ENCODE data around the gene KCTD16.

KCTD16 gene

GRCh38 chr5:144209361-144209760 is 38.7 kb downstream of the KCTD16 start:
- no peak overlapping the region for H3K27ac ChIP-seq (ENCODE audit: low read depth, low read length)
- H3K4me3 ChIP-seq (ENCODE audit: low read depth, low read length): no peak overlapping the region
- no peak overlapping the region for H3K9ac ChIP-seq (ENCODE audit: low read length)
- no peaks in the 10 kb centered on the region for H3K9me3 ChIP-seq (ENCODE audit: control insufficient read depth, insufficient read depth, low read depth, low read length)
- no peaks in the 10 kb centered on the region for H3K36me3 ChIP-seq (ENCODE audit: control insufficient read depth, insufficient read depth, low read length)
- H3K4me1 ChIP-seq (ENCODE audit: control insufficient read depth, insufficient read depth, low read length): no peaks in the 10 kb centered on the region; the same call in 1 of the 2 replicates
- H3K27me3 ChIP-seq (ENCODE audit: control insufficient read depth, insufficient read depth, low read length): peaks cover 31% of the 10 kb centered on the region

- Histone ChIP-seq H3K27me3 (ENCODE audit: control insufficient read depth, insufficient read depth, low read length) (peaks cover 18% of the 10 kb centered on the region), H3K9ac (ENCODE audit: low read length) (no peak overlapping the region), H3K4me3 (ENCODE audit: low read depth, low read length) (no peak overlapping the region), H3K36me3 (ENCODE audit: control insufficient read depth, insufficient read depth, low read length) (no peaks in the 10 kb centered on the region), H3K9me3 (ENCODE audit: control insufficient read depth, insufficient read depth, low read depth, low read length) (no peaks in the 10 kb centered on the region), H3K4me1 (ENCODE audit: control insufficient read depth, insufficient read depth, low read length) (no peaks in the 10 kb centered on the region; the same call in 1 of the 2 replicates), H3K27ac (ENCODE audit: low read depth, low read length) (no peak overlapping the region)
Measured at GRCh38 chr5:144210655-144211054, 40.0 kb downstream of the KCTD16 start.

- H3K36me3 ChIP-seq (ENCODE audit: control insufficient read depth, insufficient read depth, low read length): no peaks in the 10 kb centered on the region
- H3K4me3 ChIP-seq (ENCODE audit: low read depth, low read length): no peak overlapping the region
- H3K9me3 ChIP-seq (ENCODE audit: control insufficient read depth, insufficient read depth, low read depth, low read length): no peaks in the 10 kb centered on the region
- no peak overlapping the region for H3K27ac ChIP-seq (ENCODE audit: low read depth, low read length)
- H3K27me3 ChIP-seq (ENCODE audit: control insufficient read depth, insufficient read depth, low read length): no peaks in the 10 kb centered on the region
- H3K4me1 ChIP-seq (ENCODE audit: control insufficient read depth, insufficient read depth, low read length): no peaks in the 10 kb centered on the region
- no peak overlapping the region for H3K9ac ChIP-seq (ENCODE audit: low read length)
Measured at GRCh38 chr5:144219869-144220268, 49.2 kb downstream of the KCTD16 start.

GRCh38 chr5:144227363-144227999 is 56.8 kb downstream of the KCTD16 start:
- Histone ChIP-seq H3K4me1 (ENCODE audit: control insufficient read depth, insufficient read depth, low read length) (no peaks in the 10 kb centered on the region), H3K27ac (ENCODE audit: low read depth, low read length) (no peak overlapping the region), H3K9ac (ENCODE audit: low read length) (no peak overlapping the region), H3K4me3 (ENCODE audit: low read depth, low read length) (no peak overlapping the region), H3K36me3 (ENCODE audit: control insufficient read depth, insufficient read depth, low read length) (no peaks in the 10 kb centered on the region), H3K27me3 (ENCODE audit: control insufficient read depth, insufficient read depth, low read length) (no peaks in the 10 kb centered on the region), H3K9me3 (ENCODE audit: control insufficient read depth, insufficient read depth, low read depth, low read length) (no peaks in the 10 kb centered on the region)

GRCh38 chr5:144230806-144231205 is 60.1 kb downstream of the KCTD16 start:
- H3K27me3 ChIP-seq (ENCODE audit: control insufficient read depth, insufficient read depth, low read length): no peaks in the 10 kb centered on the region
- no peaks in the 10 kb centered on the region for H3K36me3 ChIP-seq (ENCODE audit: control insufficient read depth, insufficient read depth, low read length)
- no peak overlapping the region for H3K4me3 ChIP-seq (ENCODE audit: low read depth, low read length)
- H3K4me1 ChIP-seq (ENCODE audit: control insufficient read depth, insufficient read depth, low read length): no peaks in the 10 kb centered on the region
- H3K27ac ChIP-seq (ENCODE audit: low read depth, low read length): no peak overlapping the region
- no peaks in the 10 kb centered on the region for H3K9me3 ChIP-seq (ENCODE audit: control insufficient read depth, insufficient read depth, low read depth, low read length)
- H3K9ac ChIP-seq (ENCODE audit: low read length): no peak overlapping the region

- no peak overlapping the region for H3K9ac ChIP-seq (ENCODE audit: low read length)
Measured at GRCh38 chr5:144232285-144232684, 61.6 kb downstream of the KCTD16 start.

GRCh38 chr5:144236499-144236898 is 65.8 kb downstream of the KCTD16 start:
- Histone ChIP-seq H3K9ac (ENCODE audit: low read length) (no peak overlapping the region), H3K27me3 (ENCODE audit: control insufficient read depth, insufficient read depth, low read length) (no peaks in the 10 kb centered on the region)

More at GRCh38 chr5:144232285-144232684, 61.6 kb downstream of the KCTD16 start:
- H3K9me3 ChIP-seq (ENCODE audit: control insufficient read depth, insufficient read depth, low read depth, low read length): no peaks in the 10 kb centered on the region
- no peak overlapping the region for H3K4me3 ChIP-seq (ENCODE audit: low read depth, low read length)
- no peak overlapping the region for H3K27ac ChIP-seq (ENCODE audit: low read depth, low read length)
- H3K4me1 ChIP-seq (ENCODE audit: control insufficient read depth, insufficient read depth, low read length): no peaks in the 10 kb centered on the region
- H3K36me3 ChIP-seq (ENCODE audit: control insufficient read depth, insufficient read depth, low read length): no peaks in the 10 kb centered on the region
- no peaks in the 10 kb centered on the region for H3K27me3 ChIP-seq (ENCODE audit: control insufficient read depth, insufficient read depth, low read length)

GRCh38 chr5:144237851-144238250 is 67.2 kb downstream of the KCTD16 start:
- H3K9me3 ChIP-seq (ENCODE audit: control insufficient read depth, insufficient read depth, low read depth, low read length): no peaks in the 10 kb centered on the region
- peaks cover 12% of the 10 kb centered on the region; the same call in 1 of the 2 replicates for H3K4me1 ChIP-seq (ENCODE audit: control insufficient read depth, insufficient read depth, low read length)
- no peaks in the 10 kb centered on the region for H3K27me3 ChIP-seq (ENCODE audit: control insufficient read depth, insufficient read depth, low read length)
- H3K9ac ChIP-seq (ENCODE audit: low read length): no peak overlapping the region
- H3K27ac ChIP-seq (ENCODE audit: low read depth, low read length): no peak overlapping the region
- H3K4me3 ChIP-seq (ENCODE audit: low read depth, low read length): no peak overlapping the region
- no peaks in the 10 kb centered on the region for H3K36me3 ChIP-seq (ENCODE audit: control insufficient read depth, insufficient read depth, low read length)

More at GRCh38 chr5:144236499-144236898, 65.8 kb downstream of the KCTD16 start:
- Histone ChIP-seq H3K27ac (ENCODE audit: low read depth, low read length) (no peak overlapping the region), H3K36me3 (ENCODE audit: control insufficient read depth, insufficient read depth, low read length) (no peaks in the 10 kb centered on the region), H3K9me3 (ENCODE audit: control insufficient read depth, insufficient read depth, low read depth, low read length) (no peaks in the 10 kb centered on the region), H3K4me1 (ENCODE audit: control insufficient read depth, insufficient read depth, low read length) (peaks cover 12% of the 10 kb centered on the region; the same call in 1 of the 2 replicates), H3K4me3 (ENCODE audit: low read depth, low read length) (no peak overlapping the region)

- Histone ChIP-seq H3K27me3 (ENCODE audit: control insufficient read depth, insufficient read depth, low read length) (no peaks in the 10 kb centered on the region), H3K4me1 (ENCODE audit: control insufficient read depth, insufficient read depth, low read length) (peaks cover 8% of the 10 kb centered on the region), H3K4me3 (ENCODE audit: low read depth, low read length) (no peak overlapping the region), H3K36me3 (ENCODE audit: control insufficient read depth, insufficient read depth, low read length) (no peaks in the 10 kb centered on the region), H3K9me3 (ENCODE audit: control insufficient read depth, insufficient read depth, low read depth, low read length) (no peaks in the 10 kb centered on the region), H3K27ac (ENCODE audit: low read depth, low read length) (no peak overlapping the region), H3K9ac (ENCODE audit: low read length) (no peak overlapping the region)
Measured at GRCh38 chr5:144247131-144247530, 76.5 kb downstream of the KCTD16 start.

- Histone ChIP-seq H3K27ac (ENCODE audit: low read depth, low read length) (no peak overlapping the region), H3K9me3 (ENCODE audit: control insufficient read depth, insufficient read depth, low read depth, low read length) (no peaks in the 10 kb centered on the region), H3K36me3 (ENCODE audit: control insufficient read depth, insufficient read depth, low read length) (no peaks in the 10 kb centered on the region), H3K4me1 (ENCODE audit: control insufficient read depth, insufficient read depth, low read length) (peaks cover 8% of the 10 kb centered on the region), H3K4me3 (ENCODE audit: low read depth, low read length) (no peak overlapping the region), H3K9ac (ENCODE audit: low read length) (no peak overlapping the region), H3K27me3 (ENCODE audit: control insufficient read depth, insufficient read depth, low read length) (no peaks in the 10 kb centered on the region)
Measured at GRCh38 chr5:144248015-144248414, 77.3 kb downstream of the KCTD16 start.

- H3K27me3 ChIP-seq (ENCODE audit: control insufficient read depth, insufficient read depth, low read length): no peaks in the 10 kb centered on the region
- no peak overlapping the region for H3K9ac ChIP-seq (ENCODE audit: low read length)
- H3K4me3 ChIP-seq (ENCODE audit: low read depth, low read length): no peak overlapping the region
- H3K27ac ChIP-seq (ENCODE audit: low read depth, low read length): no peak overlapping the region
- no peaks in the 10 kb centered on the region for H3K9me3 ChIP-seq (ENCODE audit: control insufficient read depth, insufficient read depth, low read depth, low read length)
- peaks cover 8% of the 10 kb centered on the region for H3K4me1 ChIP-seq (ENCODE audit: control insufficient read depth, insufficient read depth, low read length)
- H3K36me3 ChIP-seq (ENCODE audit: control insufficient read depth, insufficient read depth, low read length): no peaks in the 10 kb centered on the region
Measured at GRCh38 chr5:144249755-144250464, 79.2 kb downstream of the KCTD16 start.
